ENCODE measurements around the gene RNASEL.

DNA sequence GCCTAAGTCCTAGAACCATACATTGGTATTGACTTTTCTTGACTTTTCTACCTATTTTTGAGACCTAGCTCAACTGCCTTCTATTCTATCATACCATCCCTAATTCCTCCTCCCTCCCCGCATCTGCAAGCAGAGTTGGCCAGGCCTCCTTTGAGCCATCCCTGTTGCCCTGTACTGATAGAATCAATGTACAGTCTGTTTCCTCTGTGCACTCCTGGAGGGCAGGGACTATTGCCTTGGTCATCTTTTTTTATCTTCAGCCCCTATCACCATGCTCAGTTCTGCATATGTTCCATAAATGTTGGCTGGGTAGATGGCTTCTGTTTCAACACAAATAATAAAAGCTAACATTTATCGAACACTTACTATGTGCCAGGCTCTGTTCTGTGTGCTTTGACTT lies 19.2 kb upstream of the RNASEL start:
- TF ChIP-seq, protein P1, sequence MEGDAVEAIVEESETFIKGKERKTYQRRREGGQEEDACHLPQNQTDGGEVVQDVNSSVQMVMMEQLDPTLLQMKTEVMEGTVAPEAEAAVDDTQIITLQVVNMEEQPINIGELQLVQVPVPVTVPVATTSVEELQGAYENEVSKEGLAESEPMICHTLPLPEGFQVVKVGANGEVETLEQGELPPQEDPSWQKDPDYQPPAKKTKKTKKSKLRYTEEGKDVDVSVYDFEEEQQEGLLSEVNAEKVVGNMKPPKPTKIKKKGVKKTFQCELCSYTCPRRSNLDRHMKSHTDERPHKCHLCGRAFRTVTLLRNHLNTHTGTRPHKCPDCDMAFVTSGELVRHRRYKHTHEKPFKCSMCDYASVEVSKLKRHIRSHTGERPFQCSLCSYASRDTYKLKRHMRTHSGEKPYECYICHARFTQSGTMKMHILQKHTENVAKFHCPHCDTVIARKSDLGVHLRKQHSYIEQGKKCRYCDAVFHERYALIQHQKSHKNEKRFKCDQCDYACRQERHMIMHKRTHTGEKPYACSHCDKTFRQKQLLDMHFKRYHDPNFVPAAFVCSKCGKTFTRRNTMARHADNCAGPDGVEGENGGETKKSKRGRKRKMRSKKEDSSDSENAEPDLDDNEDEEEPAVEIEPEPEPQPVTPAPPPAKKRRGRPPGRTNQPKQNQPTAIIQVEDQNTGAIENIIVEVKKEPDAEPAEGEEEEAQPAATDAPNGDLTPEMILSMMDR (conservative IDR thresholded peaks at IDR 0.05), result no peak
- no peak for TF ChIP-seq ZFX (IDR thresholded peaks at IDR 0.05)

Data from C4-2B (cell line).